Effector CD8-positive, alpha-beta T cell (primary cell): ENCODE results near the gene CARD11.
"Not testable (repeated sequence)": the region's sequence is repeated elsewhere in the genome, so short reads cannot be mapped to it uniquely, and the experiment has no call there.

ENCODE experiments used
- DNase-seq: peaks from one replicate; lab custom pipeline; 2025; lab: John Stamatoyannopoulos, UW

The CARD11 gene

DNA sequence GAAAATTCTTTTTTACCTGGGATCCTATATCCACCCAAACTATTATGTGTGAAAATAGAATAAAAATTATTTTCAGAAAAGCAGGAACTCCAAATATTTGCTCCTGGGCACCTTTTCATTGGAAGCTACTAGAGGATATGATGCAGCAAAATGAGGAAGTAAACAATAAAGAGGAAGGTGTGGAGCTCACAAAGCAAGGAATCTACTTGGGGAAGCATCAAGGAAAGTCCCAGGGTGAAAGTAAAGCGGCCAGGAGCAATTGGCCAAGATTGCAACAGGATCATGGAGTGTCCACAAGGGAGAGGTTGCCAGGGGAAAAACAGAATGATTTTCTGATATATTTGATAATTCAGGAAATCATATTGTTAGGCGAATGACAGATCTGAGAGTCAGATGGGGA lies 80.8 kb downstream of the CARD11 start:
- DNase-seq = no peak

DNA sequence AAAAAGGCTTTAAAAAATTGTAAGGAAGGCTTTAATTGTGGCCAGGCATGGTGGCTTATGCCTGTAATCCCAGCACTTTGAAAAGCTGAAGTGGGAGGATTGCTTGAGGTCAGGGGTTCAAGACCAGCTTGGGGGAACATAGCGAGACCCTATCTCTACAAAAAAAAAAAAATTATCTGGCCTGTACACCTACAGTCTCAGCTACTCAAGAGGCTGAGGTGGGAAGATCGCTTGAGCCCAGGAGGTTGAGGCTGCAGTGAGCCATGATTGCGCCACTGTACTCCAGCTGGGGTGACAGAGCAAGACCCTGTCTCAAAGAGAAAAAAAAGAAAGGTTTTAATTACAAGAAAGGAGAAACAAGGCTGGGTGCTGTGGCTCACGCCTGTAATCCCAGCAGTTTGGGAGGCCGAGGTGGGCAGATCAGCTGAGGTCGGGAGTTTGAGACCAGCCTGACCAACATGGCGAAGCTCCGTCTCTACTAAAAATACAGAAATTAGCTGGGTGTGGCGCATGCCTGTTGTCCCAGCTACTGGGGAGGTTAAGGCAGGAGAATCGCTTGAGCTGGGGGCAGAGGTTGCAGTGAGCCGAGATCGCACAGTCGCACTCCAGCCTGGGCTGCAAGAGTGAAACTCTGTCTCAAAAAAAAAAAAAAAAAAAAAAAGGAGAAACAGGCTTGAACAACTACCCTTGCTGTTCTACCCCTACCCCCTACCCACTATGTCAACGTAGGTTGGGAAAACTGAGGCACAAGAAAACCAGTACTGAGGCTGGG lies 83.7 kb downstream of the CARD11 start:
- DNase-seq = no peak

- DNase-seq = no peak
Measured at GRCh38 chr7:2959103-2959680, 84.5 kb downstream of the CARD11 start.

GRCh38 chr7:2958416-2959102 lies 85.1 kb downstream of the CARD11 start:
- no peak for DNase-seq

- not testable (repeated sequence) for DNase-seq
Measured at GRCh38 chr7:2957369-2957727, 86.3 kb downstream of the CARD11 start.

DNA sequence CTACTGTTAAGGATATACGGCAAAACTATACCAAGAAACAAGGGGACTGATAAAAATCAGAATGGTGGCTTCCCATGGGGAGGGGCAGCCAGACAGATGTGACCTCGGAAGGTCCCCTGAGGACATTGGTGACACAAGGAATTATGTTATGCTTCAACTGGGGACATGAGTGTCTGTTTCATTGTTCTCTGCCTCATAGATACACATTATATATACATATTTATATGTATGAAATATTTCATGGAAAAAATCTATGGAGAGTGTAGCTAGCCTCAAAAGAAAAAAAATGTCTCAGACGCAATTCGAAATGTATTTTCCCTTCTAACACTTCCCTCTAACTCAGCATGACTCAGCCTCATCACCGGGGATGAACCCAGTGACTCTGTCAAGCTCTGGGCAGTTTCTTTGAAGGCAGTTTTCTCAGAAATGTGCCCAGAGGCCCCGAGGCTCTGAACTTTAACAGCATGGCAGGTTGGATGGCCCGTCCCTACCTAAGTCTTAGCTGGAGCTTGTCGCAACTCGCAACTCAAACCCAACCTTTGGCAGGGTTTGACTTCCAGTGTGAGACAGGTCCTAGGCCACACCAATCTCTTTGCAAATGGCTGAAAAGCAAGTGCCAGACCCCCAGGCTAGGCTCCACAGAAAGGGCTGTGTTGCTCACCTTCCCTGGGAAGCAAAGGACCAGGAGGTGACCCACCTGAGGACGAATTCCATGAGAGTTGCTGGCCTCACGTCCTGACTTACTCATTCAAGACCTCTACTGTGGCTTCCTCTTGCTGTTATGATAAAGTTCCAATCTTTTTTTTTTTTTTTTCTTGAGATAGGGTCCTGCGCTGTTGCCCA lies 86.9 kb downstream of the CARD11 start:
- no peak for DNase-seq

GRCh38 chr7:2956076-2956475 lies 87.6 kb downstream of the CARD11 start:
- no peak for DNase-seq

- no peak for DNase-seq
Measured at GRCh38 chr7:2955269-2955668, 88.4 kb downstream of the CARD11 start.

- no peak for DNase-seq
Measured at GRCh38 chr7:2954433-2954853, 89.2 kb downstream of the CARD11 start.

GRCh38 chr7:2953588-2954407 lies 89.9 kb downstream of the CARD11 start:
- DNase-seq = no peak

GRCh38 chr7:2953099-2953498 lies 90.6 kb downstream of the CARD11 start:
- no peak for DNase-seq

DNA sequence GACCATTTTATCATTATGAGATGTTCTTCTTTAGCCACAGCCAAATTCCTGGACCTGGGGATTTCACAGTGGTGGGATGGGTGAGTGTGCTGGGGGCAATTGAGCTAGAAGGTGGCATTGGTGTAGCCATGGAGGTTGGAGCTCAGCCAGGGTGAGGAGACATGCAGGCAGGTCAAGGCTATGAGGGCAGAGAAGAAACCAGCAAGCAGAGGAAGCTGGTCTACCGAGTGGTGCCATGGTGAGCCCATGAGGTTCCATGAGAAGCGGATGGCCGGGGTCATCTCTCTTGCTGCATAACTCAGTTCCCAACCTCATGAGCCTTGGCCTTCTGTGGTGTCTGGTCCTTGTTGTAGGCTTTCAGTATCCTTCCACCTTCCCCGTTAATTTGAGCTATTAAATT lies 91.4 kb downstream of the CARD11 start:
- DNase-seq = no peak

GRCh38 chr7:2950578-2950977 lies 93.1 kb downstream of the CARD11 start:
- no peak for DNase-seq

- DNase-seq = no peak
Measured at GRCh38 chr7:2948749-2949148, 94.9 kb downstream of the CARD11 start.

GRCh38 chr7:2947058-2947780 lies 96.4 kb downstream of the CARD11 start:
- no peak for DNase-seq

DNA sequence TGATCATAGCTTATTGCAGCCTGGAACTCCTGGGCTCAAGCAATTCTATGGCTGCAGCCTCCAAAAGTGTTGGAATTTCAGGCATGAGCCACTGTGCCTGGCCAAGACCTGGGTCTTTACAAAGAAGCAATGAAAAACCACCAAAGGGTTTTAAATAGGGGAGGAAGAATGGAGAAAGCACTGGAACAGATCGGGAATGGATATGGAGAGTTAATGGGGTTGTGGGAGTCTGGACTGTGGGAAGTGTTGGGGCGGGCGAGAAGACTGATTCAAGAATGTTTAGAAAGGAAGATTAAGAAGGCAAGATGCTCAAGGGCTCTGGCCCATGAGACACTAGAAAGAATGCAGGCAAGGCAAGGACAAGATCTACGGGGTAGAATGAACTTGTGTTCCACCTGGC lies 98.5 kb downstream of the CARD11 start:
- DNase-seq = no peak

- DNase-seq = no peak
Measured at GRCh38 chr7:2944739-2945138, 98.9 kb downstream of the CARD11 start.

DNA sequence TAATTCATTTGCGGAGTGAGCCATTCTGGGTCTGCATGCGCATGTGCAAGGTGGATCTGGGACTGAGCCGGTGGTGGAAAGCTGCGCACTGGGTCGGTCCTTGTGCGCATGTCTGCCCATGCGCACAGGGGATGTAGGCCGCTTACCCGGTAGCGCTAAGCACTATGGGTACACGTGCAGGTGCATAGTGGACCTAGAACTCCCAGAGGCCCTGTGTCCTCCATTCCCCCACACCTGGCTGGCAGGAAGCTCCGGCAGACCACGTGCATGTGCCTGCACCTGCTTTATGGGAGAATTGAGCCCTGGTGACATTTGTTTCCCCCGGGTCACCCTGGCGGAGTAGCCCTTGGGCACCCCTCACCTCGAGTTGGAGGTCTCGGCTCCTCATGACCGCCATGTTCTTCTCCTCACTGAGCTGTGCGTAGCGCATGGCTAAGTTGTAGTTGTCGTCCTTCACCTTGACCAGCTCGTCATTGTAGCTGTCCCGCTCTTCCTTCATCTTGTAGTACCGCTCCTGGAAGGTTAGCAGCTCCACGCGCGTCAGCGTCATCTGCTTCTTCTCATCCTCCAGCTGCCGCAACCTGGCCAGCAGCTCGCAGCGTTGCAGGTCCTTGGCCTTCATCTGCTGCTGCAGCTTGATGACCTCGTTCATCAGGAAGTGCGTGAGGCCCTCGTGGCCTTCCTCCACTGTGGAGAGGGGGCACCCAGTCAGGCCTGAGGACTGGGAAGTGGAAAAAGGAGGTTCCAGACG lies 99.6 kb downstream of the CARD11 start:
- no peak for DNase-seq

- no peak for DNase-seq
Measured at GRCh38 chr7:2941216-2941859, 102.3 kb downstream of the CARD11 start.

- no peak for DNase-seq
Measured at GRCh38 chr7:2940466-2940865, 103.2 kb downstream of the CARD11 start.
